Neuron (in vitro differentiated cells): ENCODE results near the gene KRT84.

ENCODE experiments used
- H2AFZ ChIP-seq: one replicate; pipeline ENCODE4 v1.6.1; 2013; ENCODE audit warnings: low read depth, mild to moderate bottlenecking, inconsistent platforms, low read length, moderate library complexity
- H3K27me3 ChIP-seq: one replicate; pipeline ENCODE4 v1.6.1; 2013; ENCODE audit warnings: low read length; ENCODE audit not compliant: insufficient read depth
- H3K36me3 ChIP-seq: one replicate; pipeline ENCODE4 v1.6.1; 2013; ENCODE audit warnings: low read length; ENCODE audit not compliant: insufficient read depth
- H3K4me1 ChIP-seq: one replicate; pipeline ENCODE4 v1.6.1; 2013; ENCODE audit warnings: low read length; ENCODE audit not compliant: insufficient read depth
- H3K4me3 ChIP-seq: 2 replicates; pipeline ENCODE4 v1.5.1; 2013; ENCODE audit warnings: mild to moderate bottlenecking, low read length, moderate library complexity
- H3K9me3 ChIP-seq: one replicate; pipeline ENCODE4 v1.6.1; 2013; ENCODE audit warnings: low read length

KRT84 gene

GRCh38 chr12:52360106-52360662 lies 25.3 kb downstream of the KRT84 start:
- no peak overlapping the region for H2AFZ ChIP-seq
- H3K4me3 ChIP-seq = no peak overlapping the region
- H3K4me1 ChIP-seq = no peaks in the 10 kb centered on the region
- no peaks in the 10 kb centered on the region for H3K27me3 ChIP-seq
- no peaks in the 10 kb centered on the region for H3K36me3 ChIP-seq
- no peaks in the 10 kb centered on the region for H3K9me3 ChIP-seq

DNA sequence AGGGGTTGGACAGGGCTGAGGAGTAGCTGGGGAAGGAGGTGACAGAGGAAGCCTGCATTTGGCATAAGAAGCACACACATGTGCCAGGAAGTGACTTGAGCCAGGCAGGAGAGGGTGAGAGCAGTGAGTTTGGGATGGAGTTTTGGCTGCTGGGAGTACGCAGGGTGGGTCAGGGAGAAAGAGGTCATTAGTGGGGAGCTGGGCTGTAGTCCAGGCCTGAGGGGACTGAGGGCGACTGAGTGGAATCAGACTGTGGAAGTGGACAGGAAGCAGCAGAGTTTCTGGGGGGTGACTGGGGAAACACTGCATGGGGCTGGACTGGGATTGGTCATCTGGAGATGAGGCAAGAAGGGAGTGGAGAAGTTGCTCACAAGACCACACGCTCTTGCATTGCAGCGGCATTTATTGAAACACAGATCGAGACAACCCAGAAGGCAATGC lies 25.8 kb downstream of the KRT84 start:
- Histone ChIP-seq H3K4me3 (no peak overlapping the region), H3K27me3 (no peaks in the 10 kb centered on the region), H2AFZ (no peak overlapping the region), H3K36me3 (no peaks in the 10 kb centered on the region), H3K4me1 (no peaks in the 10 kb centered on the region), H3K9me3 (no peaks in the 10 kb centered on the region)

- Histone ChIP-seq H2AFZ (no peak overlapping the region), H3K27me3 (no peaks in the 10 kb centered on the region), H3K9me3 (no peaks in the 10 kb centered on the region), H3K4me1 (no peaks in the 10 kb centered on the region), H3K4me3 (no peak overlapping the region), H3K36me3 (no peaks in the 10 kb centered on the region)
Measured at GRCh38 chr12:52358575-52359350, 26.7 kb downstream of the KRT84 start.

GRCh38 chr12:52356762-52357580 lies 28.5 kb downstream of the KRT84 start:
- no peak overlapping the region for H2AFZ ChIP-seq
- no peaks in the 10 kb centered on the region for H3K4me1 ChIP-seq
- no peaks in the 10 kb centered on the region for H3K27me3 ChIP-seq
- H3K9me3 ChIP-seq = no peaks in the 10 kb centered on the region
- H3K4me3 ChIP-seq = no peak overlapping the region
- no peaks in the 10 kb centered on the region for H3K36me3 ChIP-seq

DNA sequence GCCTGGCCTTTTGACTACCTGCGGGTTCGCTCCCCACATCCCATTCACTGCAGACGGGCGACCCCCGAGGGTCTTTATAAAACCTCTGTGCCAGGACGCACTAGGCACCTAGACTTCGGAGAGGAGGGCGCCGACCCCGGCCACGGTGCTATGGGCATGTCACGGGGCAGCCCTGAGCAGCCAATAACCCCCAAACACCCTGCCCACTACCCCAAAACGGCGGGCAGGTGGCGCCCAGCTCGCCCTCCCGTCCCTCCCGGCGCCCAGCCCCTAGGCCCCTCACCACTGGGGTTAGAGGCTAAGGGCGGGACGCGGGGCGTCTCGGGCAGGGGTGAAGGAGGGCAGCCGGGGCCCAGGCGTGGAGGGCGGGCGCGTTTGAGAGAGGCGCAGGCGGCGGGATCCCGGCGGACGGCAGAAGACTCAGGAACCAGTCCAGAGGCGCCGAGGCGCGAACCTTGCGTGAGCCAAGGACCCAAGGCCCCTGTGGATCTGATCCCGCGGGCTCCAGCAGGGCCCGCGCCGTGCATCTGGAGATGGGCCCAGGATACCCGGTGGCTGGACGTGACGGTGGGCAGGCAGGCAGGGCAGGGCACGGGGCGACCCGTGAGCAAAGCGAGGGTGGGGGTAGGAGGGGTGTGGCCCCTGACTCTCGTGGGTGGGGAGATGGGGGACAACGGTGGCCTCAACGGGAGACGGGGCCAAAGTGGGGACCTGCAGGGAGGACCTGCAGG lies 29.3 kb downstream of the KRT84 start:
- Histone ChIP-seq H2AFZ (no peak overlapping the region), H3K36me3 (no peaks in the 10 kb centered on the region), H3K27me3 (no peaks in the 10 kb centered on the region), H3K4me1 (no peaks in the 10 kb centered on the region), H3K4me3 (no peak overlapping the region), H3K9me3 (no peaks in the 10 kb centered on the region)

- Histone ChIP-seq H3K4me1 (no peaks in the 10 kb centered on the region), H3K9me3 (no peaks in the 10 kb centered on the region), H3K27me3 (no peaks in the 10 kb centered on the region), H3K36me3 (no peaks in the 10 kb centered on the region), H3K4me3 (no peak overlapping the region), H2AFZ (no peak overlapping the region)
Measured at GRCh38 chr12:52355176-52355575, 30.3 kb downstream of the KRT84 start.

- no peak overlapping the region for H2AFZ ChIP-seq
- H3K9me3 ChIP-seq = no peaks in the 10 kb centered on the region
- H3K36me3 ChIP-seq = no peaks in the 10 kb centered on the region
- no peaks in the 10 kb centered on the region for H3K4me1 ChIP-seq
- H3K4me3 ChIP-seq = no peak overlapping the region
- H3K27me3 ChIP-seq = no peaks in the 10 kb centered on the region
Measured at GRCh38 chr12:52354200-52354599, 31.3 kb downstream of the KRT84 start.

DNA sequence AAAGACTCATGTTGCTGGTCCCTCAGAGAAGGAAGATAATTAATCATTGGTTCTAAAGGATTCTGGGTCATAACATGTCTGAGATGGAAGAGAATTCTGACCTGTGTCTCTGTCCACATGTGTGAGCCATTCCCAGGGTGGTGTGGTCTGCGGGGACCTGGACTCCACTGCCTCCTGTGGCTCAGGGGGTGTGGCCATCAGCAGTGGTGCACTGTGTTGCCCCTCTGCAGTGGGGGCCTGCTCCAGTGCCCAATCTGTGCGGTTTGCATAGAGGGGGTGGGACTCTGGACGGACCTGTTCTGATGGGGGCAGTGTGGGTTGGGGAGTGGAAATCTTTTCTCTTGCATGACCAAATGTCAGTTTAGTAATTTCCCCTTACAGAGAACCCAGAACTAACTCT lies 31.7 kb downstream of the KRT84 start:
- H3K4me3 ChIP-seq = no peak overlapping the region
- no peaks in the 10 kb centered on the region for H3K9me3 ChIP-seq
- H3K27me3 ChIP-seq = no peaks in the 10 kb centered on the region
- no peaks in the 10 kb centered on the region for H3K4me1 ChIP-seq
- H3K36me3 ChIP-seq = no peaks in the 10 kb centered on the region
- no peak overlapping the region for H2AFZ ChIP-seq

DNA sequence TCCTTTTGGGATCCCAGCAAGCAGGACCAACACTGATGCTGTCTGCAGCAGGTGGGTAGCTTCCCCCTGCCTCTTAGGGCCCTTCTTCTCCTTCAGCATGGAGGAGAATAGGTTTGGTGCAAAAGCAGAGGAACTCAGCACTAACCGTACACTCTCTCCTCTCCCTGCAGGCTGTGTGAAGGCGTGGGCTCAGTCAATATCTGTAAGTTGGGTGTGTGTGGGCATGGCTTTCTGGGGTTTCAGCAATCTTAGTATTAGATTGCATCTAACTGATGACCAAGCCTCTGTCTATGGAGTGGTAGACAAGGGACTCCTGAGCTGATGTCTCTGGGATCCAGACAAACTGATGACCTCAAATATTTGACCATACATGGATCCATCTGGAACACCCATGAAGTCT lies 32.5 kb downstream of the KRT84 start:
- Histone ChIP-seq H3K4me3 (no peak overlapping the region), H3K9me3 (no peaks in the 10 kb centered on the region), H3K27me3 (peaks cover 3% of the 10 kb centered on the region), H2AFZ (no peak overlapping the region), H3K4me1 (no peaks in the 10 kb centered on the region), H3K36me3 (no peaks in the 10 kb centered on the region)

DNA sequence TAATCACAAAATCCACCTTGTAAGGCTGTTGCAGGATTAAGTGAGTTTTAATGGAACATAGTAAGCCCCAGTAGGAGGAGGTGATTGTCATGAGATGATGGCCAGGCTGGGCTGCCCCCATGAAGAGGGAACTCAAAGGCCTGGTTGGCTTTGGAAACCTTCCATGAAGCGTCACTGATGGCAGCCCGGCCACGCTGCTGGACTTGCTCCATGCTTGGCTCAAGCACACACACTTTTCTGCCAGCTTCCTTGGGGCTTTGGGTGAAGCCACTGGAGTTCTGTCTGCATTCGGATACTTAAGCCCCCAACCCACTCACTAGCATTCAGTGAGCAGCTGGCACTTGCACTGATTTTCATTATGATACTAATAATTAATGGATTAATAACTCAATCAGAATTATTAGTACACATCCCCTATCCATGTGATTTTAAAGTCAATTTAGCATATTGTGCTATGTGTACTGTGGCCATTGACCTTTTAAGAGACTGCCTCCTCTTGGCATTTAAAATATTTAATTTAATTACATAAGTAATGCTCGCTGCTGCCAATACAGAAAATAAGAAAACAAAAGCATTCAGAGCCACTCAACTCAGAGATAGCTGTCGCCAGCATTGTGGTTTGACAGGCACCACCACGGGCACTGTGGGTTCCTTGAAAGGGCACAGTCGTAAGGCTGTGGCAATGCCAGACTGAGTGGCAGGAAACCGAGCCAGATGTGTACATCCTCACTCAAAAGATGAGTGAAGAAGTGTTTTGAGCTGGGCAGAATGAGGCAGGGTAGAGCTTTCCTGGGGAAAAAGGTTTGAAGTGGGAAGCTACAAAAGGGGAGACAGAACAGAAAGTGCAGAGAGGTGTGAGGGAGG lies 34.0 kb downstream of the KRT84 start:
- Histone ChIP-seq H3K4me1 (no peaks in the 10 kb centered on the region), H3K4me3 (no peak overlapping the region), H2AFZ (no peak overlapping the region), H3K9me3 (no peaks in the 10 kb centered on the region), H3K27me3 (peaks cover 3% of the 10 kb centered on the region), H3K36me3 (no peaks in the 10 kb centered on the region)

- no peak overlapping the region for H3K4me3 ChIP-seq
- H3K4me1 ChIP-seq = no peaks in the 10 kb centered on the region
- no peaks in the 10 kb centered on the region for H3K36me3 ChIP-seq
- H3K9me3 ChIP-seq = no peaks in the 10 kb centered on the region
- H2AFZ ChIP-seq = no peak overlapping the region
- H3K27me3 ChIP-seq = peaks cover 3% of the 10 kb centered on the region
Measured at GRCh38 chr12:52350786-52351185, 34.7 kb downstream of the KRT84 start.

DNA sequence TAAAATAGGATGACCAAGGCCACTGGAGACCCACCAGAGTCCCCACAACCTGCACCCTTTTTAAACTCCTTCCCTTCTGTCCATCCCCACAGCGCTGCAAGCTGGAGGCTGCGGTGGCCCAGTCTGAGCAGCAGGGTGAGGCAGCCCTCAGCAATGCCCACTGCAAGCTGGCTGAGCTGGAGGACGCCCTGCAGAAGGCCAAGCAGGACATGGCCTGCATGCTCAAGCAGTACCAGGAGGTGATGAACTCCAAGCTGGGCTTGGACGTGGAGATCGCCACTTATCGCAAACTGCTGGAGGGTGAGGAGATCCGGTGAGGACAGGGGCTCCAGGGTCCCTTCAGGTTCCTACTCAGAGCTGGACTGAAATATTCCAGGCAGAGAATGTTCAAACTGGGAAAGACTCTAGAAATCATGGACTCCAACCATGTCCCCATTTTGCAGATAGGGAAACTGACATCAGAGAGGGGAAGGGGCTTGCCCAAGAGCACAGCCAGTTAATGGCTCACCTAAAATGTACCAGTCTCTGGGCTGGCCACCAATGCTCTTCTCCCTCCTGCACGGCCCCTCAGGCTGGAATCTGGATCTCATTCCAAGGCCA lies 35.3 kb downstream of the KRT84 start:
- no peaks in the 10 kb centered on the region for H3K9me3 ChIP-seq
- no peak overlapping the region for H3K4me3 ChIP-seq
- H2AFZ ChIP-seq = no peak overlapping the region
- no peaks in the 10 kb centered on the region for H3K36me3 ChIP-seq
- H3K4me1 ChIP-seq = no peaks in the 10 kb centered on the region
- H3K27me3 ChIP-seq = peaks cover 3% of the 10 kb centered on the region
